ENCODE data around the gene GDF15. TPM values are rescaled to one million over a fixed set of nuclear protein-coding genes. Genes with fewer than 3 reads are reported as not detected.
A peak's percentile ranks its signal among the peaks of the same experiment; 100 is the strongest.
"Not testable (repeated sequence)": the region's sequence is repeated elsewhere in the genome, so short reads cannot be mapped to it uniquely, and the experiment has no call there.

Gene GDF15, protein sequence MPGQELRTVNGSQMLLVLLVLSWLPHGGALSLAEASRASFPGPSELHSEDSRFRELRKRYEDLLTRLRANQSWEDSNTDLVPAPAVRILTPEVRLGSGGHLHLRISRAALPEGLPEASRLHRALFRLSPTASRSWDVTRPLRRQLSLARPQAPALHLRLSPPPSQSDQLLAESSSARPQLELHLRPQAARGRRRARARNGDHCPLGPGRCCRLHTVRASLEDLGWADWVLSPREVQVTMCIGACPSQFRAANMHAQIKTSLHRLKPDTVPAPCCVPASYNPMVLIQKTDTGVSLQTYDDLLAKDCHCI
- total RNA-seq = under 1 TPM; 0.45 to 0.50 TPM

- ATAC-seq (replicated peaks) = no peak
- H3K36me3 Mint-ChIP-seq (ENCODE audit: low read depth) = no peaks in the 10 kb centered on the region
- H3K27me3 Mint-ChIP-seq = peaks cover 14% of the 10 kb centered on the region
- no peak within 1 kb of the TSS for H3K4me3 Mint-ChIP-seq
- H3K9me3 Mint-ChIP-seq = no peaks in the 10 kb centered on the region
- no peak within 1 kb of the TSS for H3K27ac Mint-ChIP-seq
- H3K4me1 Mint-ChIP-seq = no peaks in the 10 kb centered on the region
Observed at GRCh38 chr19:18385675-18386542, at the start of gene GDF15. Gene GDF15, plus strand, starts transcription at chr19:18386158. Its CDS starts 32 bp downstream, at chr19:18386190.

DNA sequence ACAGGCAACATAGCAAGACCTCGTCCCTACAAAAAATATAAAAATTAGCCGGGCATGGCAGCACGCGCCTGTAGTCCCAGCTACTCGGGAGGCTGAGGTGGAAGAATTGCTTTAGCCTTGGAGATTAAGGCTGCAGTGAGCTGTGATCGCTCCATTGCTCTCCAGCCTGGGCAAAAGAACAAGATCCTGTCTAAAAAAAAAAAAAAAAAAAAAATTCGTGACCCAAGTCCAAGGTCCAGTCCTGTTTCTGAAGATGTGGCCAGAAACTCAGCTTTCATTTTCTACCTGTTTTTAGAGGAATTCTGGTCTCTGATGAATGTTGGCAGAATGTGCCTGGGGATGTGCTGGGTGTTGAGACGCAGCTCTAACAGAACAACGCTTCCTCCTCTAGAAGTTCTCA, 47.4 kb upstream of the GDF15 start:
- no peaks in the 10 kb centered on the region for H3K27me3 Mint-ChIP-seq
- peaks cover 7% of the 10 kb centered on the region for H3K36me3 Mint-ChIP-seq (ENCODE audit: low read depth)
- no peak overlapping the region for H3K27ac Mint-ChIP-seq
- peak overlapping the region; percentile 15 for H3K4me3 Mint-ChIP-seq
- no peaks in the 10 kb centered on the region for H3K9me3 Mint-ChIP-seq
- peaks cover 10% of the 10 kb centered on the region for H3K4me1 Mint-ChIP-seq
- no peak for ATAC-seq (replicated peaks)

DNA sequence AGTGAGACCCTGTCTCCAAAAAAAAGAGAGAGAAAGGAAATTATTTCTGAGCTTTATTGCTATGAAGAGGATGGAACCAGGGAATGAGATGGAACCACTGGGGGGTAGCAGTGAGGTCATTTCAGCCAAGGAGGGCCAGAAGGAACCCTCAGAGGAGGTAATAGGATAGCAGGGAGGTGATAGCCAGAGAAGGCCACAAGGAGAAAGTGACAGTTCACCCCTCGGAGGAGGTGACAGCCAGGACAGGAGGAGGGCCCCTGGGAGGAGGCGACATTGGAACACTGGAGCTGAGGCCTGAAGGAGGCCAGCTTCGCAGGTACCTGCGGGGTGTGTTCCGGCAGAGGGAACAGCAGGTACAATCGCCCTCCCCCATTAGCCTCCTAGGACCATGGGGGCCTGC, 46.2 kb upstream of the GDF15 start:
- Mint-ChIP-seq H3K27me3 (no peaks in the 10 kb centered on the region), H3K4me1 (peaks cover 10% of the 10 kb centered on the region), H3K4me3 (peak overlapping the region; percentile 82), H3K36me3 (ENCODE audit: low read depth) (peaks cover 18% of the 10 kb centered on the region), H3K9me3 (no peaks in the 10 kb centered on the region), H3K27ac (peak overlapping the region; percentile 68)
- ATAC-seq (replicated peaks) = no peak

GRCh38 chr19:18340190-18340989, 45.6 kb upstream of the GDF15 start, which contains the start of gene PGPEP1:
Gene PGPEP1, plus strand, starts transcription at chr19:18340598. Its CDS starts 84 bp downstream, at chr19:18340682.
- Mint-ChIP-seq H3K4me3 (peak within 1 kb of the TSS; percentile 82), H3K4me1 (peaks cover 10% of the 10 kb centered on the region), H3K9me3 (no peaks in the 10 kb centered on the region), H3K27ac (peak within 1 kb of the TSS; percentile 86), H3K27me3 (no peaks in the 10 kb centered on the region), H3K36me3 (ENCODE audit: low read depth) (peaks cover 25% of the 10 kb centered on the region)
- ATAC-seq (replicated peaks) = peak; percentile 83

DNA sequence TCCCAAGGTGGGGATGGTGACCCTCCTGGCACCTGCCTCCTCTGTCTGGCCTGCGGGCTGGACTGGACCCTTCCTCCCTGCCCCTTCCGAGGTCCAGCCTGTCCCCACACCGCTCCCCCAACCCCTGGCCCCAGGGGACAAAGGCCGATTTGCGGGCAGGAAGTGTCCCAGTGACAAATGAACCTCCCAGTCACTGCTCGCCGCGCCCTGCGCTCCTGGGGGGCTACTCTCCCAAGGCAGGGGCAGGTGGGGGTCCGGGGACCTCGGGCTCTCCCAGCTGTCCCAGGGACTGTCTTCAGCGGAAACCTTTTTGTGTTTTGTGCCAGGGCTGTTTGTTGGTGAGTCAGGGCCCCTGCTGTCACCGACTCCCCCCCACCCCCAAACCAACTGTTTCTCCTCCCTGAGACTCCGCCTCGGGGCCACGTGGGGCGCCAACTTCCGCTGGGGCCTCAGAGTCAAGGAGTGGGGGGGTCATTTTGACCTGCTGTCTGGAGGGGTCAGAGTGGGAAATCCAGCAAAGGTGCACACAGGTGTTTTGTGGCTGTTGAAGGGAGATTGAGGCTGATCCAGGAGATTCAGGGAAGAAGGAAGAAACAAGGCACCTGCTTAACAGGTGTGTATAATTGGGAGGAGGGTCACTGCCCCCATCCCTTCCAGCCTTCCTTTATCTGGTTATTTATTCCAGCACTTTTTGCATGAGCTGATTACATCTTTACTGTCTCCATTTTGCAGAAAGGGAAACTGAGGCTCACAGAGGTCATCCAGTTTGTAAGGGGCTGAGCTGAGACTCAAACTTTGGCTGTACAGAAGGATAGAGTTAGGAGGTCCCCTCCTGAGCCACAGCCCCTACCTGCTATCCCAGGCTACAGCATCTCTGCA, 44.7 kb upstream of the GDF15 start:
- peak; percentile 76 for ATAC-seq (replicated peaks)
- peak overlapping the region; percentile 82 for H3K4me3 Mint-ChIP-seq
- H3K36me3 Mint-ChIP-seq (ENCODE audit: low read depth) = peaks cover 31% of the 10 kb centered on the region
- H3K27me3 Mint-ChIP-seq = no peaks in the 10 kb centered on the region
- H3K9me3 Mint-ChIP-seq = no peaks in the 10 kb centered on the region
- H3K27ac Mint-ChIP-seq = peak overlapping the region; percentile 86
- peaks cover 10% of the 10 kb centered on the region for H3K4me1 Mint-ChIP-seq

DNA sequence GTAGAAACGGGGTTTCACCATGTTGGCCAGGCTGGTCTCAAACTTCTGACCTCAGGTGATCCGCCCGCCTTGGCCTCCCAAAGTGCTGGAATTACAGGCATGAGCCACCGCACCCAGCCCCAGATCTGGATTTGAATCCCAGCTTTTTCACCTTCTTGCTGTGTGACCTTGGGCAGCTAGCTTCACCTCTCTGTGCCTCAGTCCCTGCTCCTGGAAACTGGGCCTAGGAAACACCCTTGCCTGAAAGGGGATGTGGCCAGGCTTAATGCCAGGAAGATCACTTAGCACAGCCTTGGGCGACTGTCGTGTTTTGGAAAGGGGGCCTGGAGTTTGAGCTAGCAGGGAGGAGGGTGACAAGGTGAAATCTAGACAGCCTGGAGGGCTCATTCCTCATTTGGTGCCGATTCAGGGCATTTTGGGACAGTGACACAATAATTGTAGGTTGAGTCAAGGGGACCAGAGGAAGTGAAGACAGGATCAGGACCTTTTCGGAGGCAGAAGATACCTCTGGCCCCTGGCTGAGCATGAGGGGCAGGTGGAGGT, 43.8 kb upstream of the GDF15 start:
- Mint-ChIP-seq H3K36me3 (ENCODE audit: low read depth) (peaks cover 39% of the 10 kb centered on the region), H3K27ac (no peak overlapping the region), H3K4me1 (peaks cover 11% of the 10 kb centered on the region), H3K9me3 (no peaks in the 10 kb centered on the region), H3K27me3 (no peaks in the 10 kb centered on the region), H3K4me3 (peak overlapping the region; percentile 82)
- no peak for ATAC-seq (replicated peaks)

DNA sequence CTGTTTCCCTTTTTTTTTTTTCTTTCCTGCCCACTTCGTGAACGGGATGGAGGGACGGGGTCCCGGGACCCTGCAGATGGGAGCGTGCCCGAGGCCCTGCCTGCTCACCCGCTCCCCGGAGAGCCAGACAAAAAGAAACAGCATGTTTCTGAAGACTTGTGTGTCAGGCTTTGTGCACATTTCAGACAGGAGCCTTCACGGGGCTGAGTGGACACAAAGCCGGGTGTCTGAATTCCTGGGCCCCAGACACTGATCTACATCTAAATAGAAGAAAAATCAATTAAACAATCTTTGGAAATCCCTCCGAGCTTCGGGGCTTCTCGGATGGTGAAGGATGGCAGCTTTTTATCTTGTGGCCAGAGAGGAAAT, 41.4 kb upstream of the GDF15 start:
- Mint-ChIP-seq H3K27me3 (no peaks in the 10 kb centered on the region), H3K36me3 (ENCODE audit: low read depth) (peaks cover 61% of the 10 kb centered on the region), H3K4me3 (no peak overlapping the region), H3K9me3 (no peaks in the 10 kb centered on the region), H3K27ac (no peak overlapping the region), H3K4me1 (peaks cover 14% of the 10 kb centered on the region)
- ATAC-seq (replicated peaks) = no peak

DNA sequence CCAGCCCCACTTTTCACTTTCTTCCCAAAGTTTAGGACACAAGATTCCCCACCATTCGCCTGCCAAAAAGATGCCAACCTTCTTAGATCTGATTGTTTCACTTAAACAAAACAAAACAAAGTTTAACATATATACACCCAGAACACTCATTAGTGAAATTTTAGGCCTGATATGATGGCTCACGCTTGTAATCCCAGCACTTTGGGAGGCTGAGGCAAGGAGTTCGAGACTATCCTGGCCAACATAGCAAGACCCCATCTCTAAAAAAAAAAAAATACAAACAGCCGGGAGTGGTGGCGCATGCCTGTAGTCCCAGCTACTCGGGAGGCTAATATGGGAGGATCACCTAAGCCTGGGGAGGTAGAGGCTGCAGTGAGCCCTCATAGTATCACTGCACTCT, 40.7 kb upstream of the GDF15 start:
- Mint-ChIP-seq H3K27ac (no peak overlapping the region), H3K4me1 (peaks cover 11% of the 10 kb centered on the region), H3K36me3 (ENCODE audit: low read depth) (peaks cover 68% of the 10 kb centered on the region), H3K9me3 (no peaks in the 10 kb centered on the region), H3K27me3 (no peaks in the 10 kb centered on the region), H3K4me3 (no peak overlapping the region)
- no peak for ATAC-seq (replicated peaks)

DNA sequence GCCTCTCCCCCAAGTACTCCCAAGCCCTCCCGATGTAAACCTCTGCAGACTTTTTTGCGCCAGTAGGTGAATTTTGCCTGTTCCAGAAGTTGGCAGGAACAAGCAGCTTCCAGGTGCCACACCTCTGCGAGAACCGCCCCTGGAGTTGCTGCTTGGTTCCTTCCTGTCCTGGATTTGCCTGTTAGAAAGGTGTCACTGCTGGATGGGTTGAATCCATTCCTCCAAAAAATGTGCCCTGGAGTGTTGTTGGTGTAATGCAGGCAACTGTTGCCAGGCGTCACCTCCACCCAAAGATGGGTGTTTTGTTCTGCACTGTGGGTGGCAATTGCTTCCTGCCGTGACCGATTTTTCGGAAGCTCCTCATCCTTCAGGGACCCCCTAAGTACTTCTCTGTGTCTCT, 39.9 kb upstream of the GDF15 start:
- Mint-ChIP-seq H3K4me1 (peaks cover 10% of the 10 kb centered on the region), H3K36me3 (ENCODE audit: low read depth) (peaks cover 70% of the 10 kb centered on the region), H3K4me3 (no peak overlapping the region), H3K27me3 (no peaks in the 10 kb centered on the region), H3K9me3 (no peaks in the 10 kb centered on the region), H3K27ac (no peak overlapping the region)
- no peak for ATAC-seq (replicated peaks)

DNA sequence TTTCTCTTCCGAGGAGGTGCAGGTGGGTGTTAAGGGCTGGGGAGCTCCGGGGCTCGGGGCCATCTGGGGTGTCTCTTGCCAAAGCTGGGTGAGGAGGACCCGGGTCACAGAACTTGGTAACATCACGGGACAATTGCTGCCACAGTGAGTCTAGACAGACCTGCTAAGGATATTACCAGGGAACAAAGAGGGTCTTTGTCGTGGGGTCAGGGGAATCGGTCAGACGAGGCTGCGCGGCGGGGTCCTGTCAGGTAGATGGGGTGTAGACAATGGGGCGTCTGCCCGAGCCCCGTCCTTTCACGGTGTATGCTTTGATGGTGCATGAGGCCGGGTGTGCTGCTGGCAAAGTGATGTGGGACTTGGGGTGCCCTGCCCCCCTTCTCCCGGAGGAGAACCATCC, 37.8 kb upstream of the GDF15 start:
- peaks cover 6% of the 10 kb centered on the region for H3K4me1 Mint-ChIP-seq
- no peak overlapping the region for H3K4me3 Mint-ChIP-seq
- H3K36me3 Mint-ChIP-seq (ENCODE audit: low read depth) = peaks cover 67% of the 10 kb centered on the region
- no peak for ATAC-seq (replicated peaks)
- no peaks in the 10 kb centered on the region for H3K27me3 Mint-ChIP-seq
- no peak overlapping the region for H3K27ac Mint-ChIP-seq
- H3K9me3 Mint-ChIP-seq = no peaks in the 10 kb centered on the region

DNA sequence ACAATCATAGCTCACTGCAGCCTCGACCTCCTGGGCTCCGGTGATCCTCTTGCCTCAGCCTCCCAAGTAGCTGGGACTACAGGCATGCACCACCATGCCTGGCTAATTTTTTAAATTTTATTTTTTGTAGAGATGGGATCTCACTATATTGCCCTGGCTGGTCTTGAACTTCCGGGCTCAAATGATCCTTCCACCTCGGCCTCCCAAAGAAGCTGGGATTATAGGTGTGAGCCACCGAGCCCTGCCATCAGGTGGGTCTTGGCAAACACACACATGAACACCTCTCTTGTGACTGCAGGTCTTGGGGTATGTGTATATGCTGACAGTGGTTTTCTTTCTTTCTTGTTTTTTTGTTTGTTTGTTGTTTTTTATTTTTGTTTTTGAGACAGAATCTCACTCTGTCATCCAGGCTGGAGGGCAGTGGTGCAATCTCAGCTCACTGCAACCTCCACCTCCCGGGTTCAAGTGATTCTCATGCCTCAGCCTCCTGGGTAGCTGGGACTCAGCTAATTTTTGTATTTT, 37.1 kb upstream of the GDF15 start:
- not testable (repeated sequence) for H3K27ac Mint-ChIP-seq; H3K27me3 Mint-ChIP-seq; H3K9me3 Mint-ChIP-seq; H3K4me3 Mint-ChIP-seq; ATAC-seq (replicated peaks)
- Mint-ChIP-seq H3K4me1 (peaks cover 10% of the 10 kb centered on the region), H3K36me3 (ENCODE audit: low read depth) (peaks cover 65% of the 10 kb centered on the region)

- H3K9me3 Mint-ChIP-seq = no peaks in the 10 kb centered on the region
- no peak overlapping the region for H3K27ac Mint-ChIP-seq
- no peak overlapping the region for H3K4me3 Mint-ChIP-seq
- no peak for ATAC-seq (replicated peaks)
- peaks cover 10% of the 10 kb centered on the region for H3K4me1 Mint-ChIP-seq
- peaks cover 58% of the 10 kb centered on the region for H3K36me3 Mint-ChIP-seq (ENCODE audit: low read depth)
- no peaks in the 10 kb centered on the region for H3K27me3 Mint-ChIP-seq
Observed at GRCh38 chr19:18349524-18350128, 36.3 kb upstream of the GDF15 start.

- H3K36me3 Mint-ChIP-seq (ENCODE audit: low read depth) = peaks cover 53% of the 10 kb centered on the region
- no peaks in the 10 kb centered on the region for H3K27me3 Mint-ChIP-seq
- peaks cover 10% of the 10 kb centered on the region for H3K4me1 Mint-ChIP-seq
- H3K27ac Mint-ChIP-seq = no peak overlapping the region
- H3K9me3 Mint-ChIP-seq = no peaks in the 10 kb centered on the region
- H3K4me3 Mint-ChIP-seq = no peak overlapping the region
- no peak for ATAC-seq (replicated peaks)
Observed at GRCh38 chr19:18350490-18350889, 35.5 kb upstream of the GDF15 start.

Measured in activated T-helper 17 cell treated with anti-CD3 and anti-CD28 coated beads, Interleukin-2, amount 50 U/mL, for 72 hours (primary cell).